Calu3 (cell line): ENCODE data around the gene PCNA. TPM values are rescaled to one million over a fixed set of nuclear protein-coding genes. Genes with fewer than 3 reads are reported as not detected.

ENCODE experiments used
- BruUV-seq: library from RNA; stranded (reverse); fragments of 400-500 nt; replicated peaks from 2 replicates; lab custom pipeline; 2021; lab: Mats Ljungman, UMichigan
- CTCF ChIA-PET: fragments of 300-600 bp; sonication (Branson Sonifier 250); formaldehyde crosslinking; loops from one replicate; lab custom pipeline; 2022; ENCODE audit warnings: antibody characterized with exemption; lab: Charles Lee
- DNase-seq: peaks from one replicate; pipeline ENCODE4 v3.0.0; 2022
- H3K27ac Mint-ChIP-seq: one replicate; pipeline ENCODE4 v1.8.0; 2022; ENCODE audit warnings: mixed read lengths; ENCODE audit not compliant: unreplicated experiment
- H3K27me3 Mint-ChIP-seq: one replicate; pipeline ENCODE4 v1.8.0; 2022; ENCODE audit warnings: mixed read lengths; ENCODE audit not compliant: unreplicated experiment
- H3K36me3 Mint-ChIP-seq: one replicate; pipeline ENCODE4 v1.8.0; 2022; ENCODE audit warnings: mild to moderate bottlenecking, moderate library complexity, mixed read lengths; ENCODE audit not compliant: insufficient read depth, unreplicated experiment
- H3K4me1 Mint-ChIP-seq: one replicate; pipeline ENCODE4 v1.8.0; 2022; ENCODE audit warnings: mild to moderate bottlenecking, low read depth, mixed read lengths; ENCODE audit not compliant: unreplicated experiment
- H3K4me3 Mint-ChIP-seq: one replicate; pipeline ENCODE4 v1.8.0; 2022; ENCODE audit warnings: mild to moderate bottlenecking, low read depth, moderate library complexity, mixed read lengths; ENCODE audit not compliant: unreplicated experiment
- H3K9me3 Mint-ChIP-seq: one replicate; pipeline ENCODE4 v1.8.0; 2022; ENCODE audit warnings: low read depth, mixed read lengths; ENCODE audit not compliant: unreplicated experiment
- CTCF ChIP-seq: fragments of 200-600 bp; IDR thresholded peaks from one replicate; pipeline ENCODE4 v1.8.0; 2022; ENCODE audit warnings: antibody characterized with exemption; ENCODE audit not compliant: unreplicated experiment
- intact Hi-C: fragments of 100-400 bp; cut with micrococcal nuclease; formaldehyde crosslinking; loops from one replicate; pipeline ENCODE4 v1.10.0; 2022; ENCODE audit not compliant: unreplicated experiment
- total RNA-seq: library from RNA; stranded (reverse); gene quantifications from 2 replicates; pipeline ENCODE4 v1.2.3, GENCODE V29; 2022

Gene PCNA
- total RNA-seq, 1 experiment from 2014 or later, result 116 TPM

GRCh38 chr20:5131502-5131901 lies 11.7 kb upstream of the PCNA start:
- Mint-ChIP-seq H3K36me3 (peaks cover 14% of the 10 kb centered on the region), H3K9me3 (no peaks in the 10 kb centered on the region), H3K27me3 (no peaks in the 10 kb centered on the region), H3K4me1 (peaks cover 11% of the 10 kb centered on the region), H3K27ac (no peak overlapping the region), H3K4me3 (no peak overlapping the region)
- TF ChIP-seq CTCF, result no peak
- intact Hi-C loops, result no loop called here
- no peak for DNase-seq
- CTCF ChIA-PET, result interaction anchor here (0.7 kb wide), 1 partner anchor 151 kb away, joined by 3 read pairs; no protein-coding TSS in a partner anchor
- no TSS peak for BruUV-seq

- TSS peak; percentile 51 for BruUV-seq
- Mint-ChIP-seq H3K4me1 (peaks cover 11% of the 10 kb centered on the region), H3K9me3 (no peaks in the 10 kb centered on the region)
Observed at GRCh38 chr20:5128886-5129285, 9.1 kb upstream of the PCNA start.

GRCh38 chr20:5127859-5128424 lies 8.2 kb upstream of the PCNA start:
- Mint-ChIP-seq H3K4me3 (peak overlapping the region; percentile 85), H3K27ac (peak overlapping the region; percentile 59), H3K4me1 (peaks cover 11% of the 10 kb centered on the region), H3K36me3 (peaks cover 22% of the 10 kb centered on the region), H3K9me3 (no peaks in the 10 kb centered on the region), H3K27me3 (no peaks in the 10 kb centered on the region)
- no TSS peak for BruUV-seq
- intact Hi-C loops, result loop anchor here (2.0 kb wide), 1 partner anchor 65 kb away; no protein-coding TSS in a partner anchor
- no peak for DNase-seq
- CTCF ChIA-PET, result interaction anchor here (1.9 kb wide), 1 partner anchor 64 kb away, joined by 47 read pairs; no protein-coding TSS in a partner anchor
- no peak for TF ChIP-seq CTCF

More at GRCh38 chr20:5128886-5129285, 9.1 kb upstream of the PCNA start:
- peaks cover 22% of the 10 kb centered on the region for H3K36me3 Mint-ChIP-seq
- H3K4me3 Mint-ChIP-seq, result no peak overlapping the region
- intact Hi-C loops, result no loop called here
- DNase-seq, result no peak
- H3K27ac Mint-ChIP-seq, result no peak overlapping the region
- CTCF ChIA-PET, result interaction anchor here (0.7 kb wide), 1 partner anchor 14 kb away, joined by 3 read pairs; no protein-coding TSS in a partner anchor
- no peak for TF ChIP-seq CTCF
- H3K27me3 Mint-ChIP-seq, result no peaks in the 10 kb centered on the region

- Mint-ChIP-seq H3K4me3 (peak overlapping the region; percentile 85), H3K27ac (peak overlapping the region; percentile 59), H3K36me3 (peaks cover 22% of the 10 kb centered on the region), H3K27me3 (no peaks in the 10 kb centered on the region), H3K4me1 (peaks cover 11% of the 10 kb centered on the region), H3K9me3 (no peaks in the 10 kb centered on the region)
- CTCF ChIA-PET, result interaction anchor here (0.6 to 1.9 kb wide), 4 partner anchors 8 to 853 kb away, joined by 3 to 47 read pairs (median 4); no protein-coding TSS in a partner anchor
- intact Hi-C loops, result loop anchor here (2.0 kb wide), 1 partner anchor 65 kb away; no protein-coding TSS in a partner anchor
- BruUV-seq, result no TSS peak
- TF ChIP-seq CTCF, result no peak
- peak; percentile 45 for DNase-seq
Observed at GRCh38 chr20:5127204-5127858, 7.6 kb upstream of the PCNA start.
